ENCODE measurements around the gene TK1.
"Not testable (repeated sequence)": the region's sequence is repeated elsewhere in the genome, so short reads cannot be mapped to it uniquely, and the experiment has no call there.

TK1 gene

DNA sequence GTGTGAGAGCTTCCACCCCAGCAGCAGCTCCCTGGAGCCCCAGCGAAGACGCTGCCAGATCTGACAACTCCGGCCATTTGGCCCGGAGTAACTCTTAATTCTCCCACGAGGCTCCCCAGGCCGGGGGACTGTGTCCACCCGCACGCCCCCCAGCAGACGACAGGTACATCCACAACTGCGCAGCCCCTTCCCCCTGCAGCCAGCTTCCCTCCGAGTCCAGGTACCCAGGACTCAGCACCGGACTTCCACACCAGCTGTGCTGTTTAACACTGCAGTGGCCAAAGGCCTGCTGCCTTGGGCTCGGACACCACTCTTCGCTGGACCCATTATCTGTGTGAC, 11.2 kb downstream of the TK1 start:
- DNase-seq, result no peak

DNA sequence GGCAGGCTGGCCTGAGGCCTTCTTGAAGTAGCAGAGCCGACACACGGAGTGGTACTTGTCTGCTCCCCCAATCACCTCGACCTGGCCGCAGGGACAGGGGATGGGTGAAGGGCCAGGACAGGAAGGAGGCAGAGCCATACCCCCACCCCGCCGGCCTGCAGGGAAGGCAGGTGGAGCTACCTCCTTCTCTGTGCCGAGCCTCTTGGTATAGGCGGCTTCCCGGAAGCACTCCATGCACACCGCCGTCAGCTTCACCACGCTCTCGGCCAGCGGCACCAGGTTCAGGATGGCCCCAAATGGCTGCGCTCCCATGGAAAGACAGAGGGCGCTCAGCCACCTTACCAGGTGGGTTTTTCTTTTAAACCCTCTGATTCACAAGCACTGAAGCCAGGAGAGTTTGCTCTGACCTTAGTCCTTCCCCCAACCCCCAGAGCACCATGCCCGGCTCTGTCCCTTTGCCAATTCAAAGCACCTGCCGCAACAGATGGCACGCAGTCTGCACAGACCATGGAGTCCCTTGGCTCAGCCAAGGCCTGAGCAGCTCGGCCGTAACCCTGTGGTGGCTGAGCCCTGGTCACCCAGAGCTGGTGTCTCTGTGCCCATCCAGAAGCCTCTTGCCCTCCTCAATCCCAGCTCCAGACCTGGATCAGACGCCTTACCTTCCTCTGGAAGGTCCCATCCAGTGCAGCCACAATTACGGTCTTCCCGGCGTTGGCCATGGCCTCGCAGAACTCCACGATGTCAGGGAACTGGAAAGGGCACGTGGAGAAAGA, 11.8 kb downstream of the TK1 start:
- DNase-seq, result no peak

DNA sequence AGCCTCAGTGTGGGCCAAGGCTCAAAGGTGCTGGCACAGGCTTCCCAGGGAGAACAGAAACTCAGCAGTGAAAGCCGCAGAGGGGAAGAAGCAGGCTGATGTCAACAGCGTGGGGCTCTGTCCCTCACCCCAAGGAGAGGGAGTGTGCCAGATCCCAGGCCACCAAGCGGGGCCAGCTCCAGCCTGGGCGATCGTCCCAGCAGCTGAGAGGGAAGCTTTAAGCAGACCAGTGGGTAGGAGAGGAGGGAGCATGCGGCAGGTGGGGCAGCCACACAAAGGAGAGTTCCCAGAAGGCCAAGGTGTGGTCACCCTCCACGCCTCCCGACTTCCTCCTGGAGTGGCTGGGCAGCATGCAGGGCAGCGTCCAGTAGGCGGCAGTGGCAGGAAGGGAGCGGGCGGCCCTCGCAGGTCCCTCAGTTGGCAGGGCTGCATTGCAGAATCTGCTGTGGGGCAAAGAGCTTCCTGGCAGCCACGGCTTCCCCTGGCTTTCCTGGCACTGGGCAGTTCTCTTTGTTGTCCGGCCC, 12.4 kb downstream of the TK1 start:
- no peak for DNase-seq

DNA sequence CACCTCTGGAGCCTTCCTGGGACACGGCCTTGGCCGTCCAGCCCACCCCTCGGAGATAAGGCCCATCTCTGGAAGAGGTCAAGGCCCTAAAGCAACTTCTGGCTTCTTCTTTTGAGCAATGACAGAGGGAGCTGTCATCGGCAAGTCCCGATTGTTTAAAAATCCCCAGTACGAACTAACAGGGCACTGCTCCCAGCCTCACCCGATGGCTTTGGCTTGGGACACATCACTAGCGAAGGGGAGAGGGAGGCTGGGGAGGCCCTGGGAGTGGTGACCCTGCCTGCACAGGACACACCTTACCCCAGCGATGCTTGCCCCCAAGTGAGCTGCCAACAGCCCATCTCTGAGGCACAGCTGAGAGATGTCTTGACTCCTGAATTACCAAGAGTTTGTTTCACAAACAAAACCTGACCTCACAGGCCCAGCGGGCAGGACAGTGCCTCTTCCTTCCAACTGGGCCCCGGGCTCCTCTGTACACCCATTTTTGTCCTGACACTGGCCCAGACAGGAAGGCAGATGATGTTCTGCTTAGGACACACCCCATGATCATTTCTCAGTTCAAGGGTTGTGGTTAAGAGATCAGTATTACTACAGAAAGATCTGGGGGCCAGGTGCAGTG, 13.6 kb downstream of the TK1 start:
- DNase-seq, result peak; percentile 48

DNA sequence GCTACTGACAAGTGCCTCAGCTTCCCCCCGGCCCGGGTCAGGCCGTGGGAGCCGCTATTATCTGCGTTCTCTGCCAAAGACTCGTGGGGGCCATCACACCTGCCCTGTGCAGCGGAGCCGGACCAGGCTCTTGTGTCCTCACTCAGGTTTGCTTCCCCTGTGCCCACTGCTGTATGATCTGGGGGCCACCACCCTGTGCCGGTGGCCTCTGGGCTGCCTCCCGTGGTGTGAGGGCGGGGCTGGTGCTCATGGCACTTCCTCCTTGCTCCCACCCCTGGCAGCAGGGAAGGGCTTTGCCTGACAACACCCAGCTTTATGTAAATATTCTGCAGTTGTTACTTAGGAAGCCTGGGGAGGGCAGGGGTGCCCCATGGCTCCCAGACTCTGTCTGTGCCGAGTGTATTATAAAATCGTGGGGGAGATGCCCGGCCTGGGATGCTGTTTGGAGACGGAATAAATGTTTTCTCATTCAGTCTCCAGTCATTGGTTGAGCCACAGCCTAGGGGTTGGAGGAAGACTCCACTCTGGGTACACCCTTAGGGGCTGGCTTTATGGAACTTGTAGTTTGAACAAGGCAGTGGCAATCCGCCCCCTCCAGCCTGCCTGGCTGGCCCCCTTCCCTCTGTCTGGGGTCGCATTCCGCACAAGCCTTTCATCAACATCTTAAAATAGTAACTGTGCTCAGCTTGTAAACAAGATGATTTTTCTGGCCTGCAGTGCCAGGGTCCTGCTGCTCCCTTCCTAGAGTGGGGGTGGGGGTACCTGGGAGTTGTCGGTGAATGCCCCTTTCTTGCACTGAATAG, 14.4 kb downstream of the TK1 start:
- no peak for DNase-seq

DNA sequence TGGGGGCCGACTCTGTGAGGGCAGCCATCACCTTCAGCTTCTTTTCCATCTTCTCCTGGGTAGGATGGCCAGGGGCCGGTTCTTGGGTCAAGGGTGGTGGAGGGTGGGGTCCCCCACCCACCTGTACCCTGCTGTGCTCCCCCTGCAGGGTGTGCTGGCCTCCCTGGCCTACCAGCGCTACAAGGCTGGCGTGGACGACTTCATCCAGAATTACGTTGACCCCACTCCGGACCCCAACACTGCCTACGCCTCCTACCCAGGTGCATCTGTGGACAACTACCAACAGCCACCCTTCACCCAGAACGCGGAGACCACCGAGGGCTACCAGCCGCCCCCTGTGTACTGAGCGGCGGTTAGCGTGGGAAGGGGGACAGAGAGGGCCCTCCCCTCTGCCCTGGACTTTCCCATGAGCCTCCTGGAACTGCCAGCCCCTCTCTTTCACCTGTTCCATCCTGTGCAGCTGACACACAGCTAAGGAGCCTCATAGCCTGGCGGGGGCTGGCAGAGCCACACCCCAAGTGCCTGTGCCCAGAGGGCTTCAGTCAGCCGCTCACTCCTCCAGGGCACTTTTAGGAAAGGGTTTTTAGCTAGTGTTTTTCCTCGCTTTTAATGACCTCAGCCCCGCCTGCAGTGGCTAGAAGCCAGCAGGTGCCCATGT, 15.1 kb downstream of the TK1 start:
- not testable (repeated sequence) for DNase-seq

DNA sequence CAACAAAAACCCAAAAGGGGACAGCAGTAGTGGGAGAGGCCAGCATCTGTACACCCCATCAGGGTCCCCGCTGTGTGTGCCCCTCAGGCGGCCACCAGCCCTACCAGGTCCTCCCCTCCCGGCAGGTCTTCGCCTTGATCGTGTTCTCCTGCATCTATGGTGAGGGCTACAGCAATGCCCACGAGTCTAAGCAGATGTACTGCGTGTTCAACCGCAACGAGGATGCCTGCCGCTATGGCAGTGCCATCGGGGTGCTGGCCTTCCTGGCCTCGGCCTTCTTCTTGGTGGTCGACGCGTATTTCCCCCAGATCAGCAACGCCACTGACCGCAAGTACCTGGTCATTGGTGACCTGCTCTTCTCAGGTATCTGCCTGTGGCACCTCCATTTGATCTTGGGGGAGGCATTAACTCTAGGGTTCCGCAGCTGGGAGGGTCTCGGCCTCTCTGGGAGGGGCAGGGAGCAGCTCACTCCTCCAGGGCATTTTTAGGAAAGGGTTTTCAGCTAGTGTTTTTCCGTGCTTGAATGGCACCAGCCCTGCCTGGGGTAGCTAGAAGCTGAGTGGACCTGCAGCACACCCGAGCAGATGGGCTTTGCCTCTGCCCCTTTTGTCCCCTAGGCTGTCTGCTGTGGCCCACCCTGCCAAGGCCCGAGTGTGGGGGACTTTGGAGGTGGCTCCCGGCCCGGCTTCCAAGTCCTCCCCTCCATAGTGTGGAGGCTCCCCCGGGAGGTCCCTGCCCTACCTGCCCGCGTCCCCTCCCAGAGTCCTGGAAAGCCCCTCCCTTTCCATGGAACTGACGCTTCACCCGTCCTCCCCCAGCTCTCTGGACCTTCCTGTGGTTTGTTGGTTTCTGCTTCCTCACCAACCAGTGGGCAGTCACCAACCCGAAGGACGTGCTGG, 15.9 kb downstream of the TK1 start:
- DNase-seq, result no peak

DNA sequence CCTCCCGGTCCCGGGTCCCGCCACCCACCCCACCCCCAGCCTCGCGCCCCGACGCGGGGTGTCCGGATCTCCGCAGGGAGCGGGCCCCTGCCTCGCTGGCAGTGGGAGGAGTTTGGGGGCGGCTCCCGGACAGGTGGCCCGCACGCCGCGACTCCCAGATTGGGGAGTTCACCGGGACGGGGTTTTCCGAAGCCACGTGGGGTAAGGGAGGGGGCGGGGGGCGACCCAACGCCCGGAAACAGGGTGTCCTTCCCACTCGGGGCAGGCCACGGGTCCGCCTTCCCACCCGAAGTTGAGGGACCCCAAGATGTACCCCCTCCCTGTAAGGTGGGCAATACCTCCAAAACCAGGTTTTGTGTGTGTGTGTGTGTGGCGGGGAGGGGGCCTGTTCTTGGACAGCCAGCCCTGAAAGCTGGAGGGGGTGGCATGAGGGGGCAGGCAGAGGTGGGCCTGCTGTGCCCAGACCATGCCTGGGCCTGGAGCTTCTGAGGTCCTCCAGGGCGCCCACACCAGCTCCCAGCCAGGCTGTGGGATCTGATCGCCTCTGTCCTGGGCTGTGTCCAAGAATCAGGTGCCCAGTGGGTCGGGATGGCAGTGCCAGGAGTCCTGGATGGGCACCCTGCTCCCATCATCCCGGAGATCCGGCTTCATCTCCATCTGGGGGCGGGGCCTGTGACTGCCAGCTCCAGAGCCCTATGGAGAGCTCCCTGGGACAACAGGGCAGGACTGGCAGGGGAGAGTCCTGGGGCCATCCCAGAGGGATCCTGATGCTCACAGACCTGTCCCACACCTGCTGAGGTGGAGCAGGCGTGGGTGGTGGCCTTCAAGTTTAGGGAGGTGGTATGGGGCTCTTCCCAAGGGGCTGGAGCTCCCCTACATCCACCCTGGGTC, 17.7 kb downstream of the TK1 start:
- DNase-seq, result peak; percentile 51

DNA sequence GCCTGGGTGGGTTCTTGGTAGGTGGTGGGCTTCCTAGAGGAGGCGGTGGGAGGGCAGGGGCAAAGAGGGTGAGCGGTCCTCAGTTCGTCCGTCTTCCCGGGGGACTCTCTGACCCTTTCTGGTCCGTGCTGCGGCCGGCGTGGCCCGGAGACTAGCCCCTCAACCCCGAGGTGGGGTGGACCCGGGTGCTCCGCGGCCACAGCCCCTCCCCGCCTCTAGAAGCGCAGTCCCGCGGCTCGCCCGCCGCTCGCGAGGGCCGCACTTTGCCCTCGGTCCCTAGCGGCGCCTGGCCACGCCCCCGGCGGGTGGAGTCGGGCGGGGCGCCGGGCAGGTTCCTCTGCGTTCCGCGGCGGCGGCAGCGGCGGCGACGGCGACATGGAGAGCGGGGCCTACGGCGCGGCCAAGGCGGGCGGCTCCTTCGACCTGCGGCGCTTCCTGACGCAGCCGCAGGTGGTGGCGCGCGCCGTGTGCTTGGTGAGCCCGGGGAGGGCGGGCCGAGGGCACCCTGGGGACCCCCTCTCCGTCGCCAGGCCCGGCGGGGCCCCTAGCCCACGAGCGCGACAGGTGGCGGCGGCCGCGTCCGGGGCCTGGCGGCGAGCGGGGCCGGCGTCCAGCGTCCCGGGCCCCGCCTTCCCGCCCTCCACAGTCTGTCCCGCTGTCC, 18.5 kb downstream of the TK1 start, which contains the start of gene SYNGR2:
TSS of gene SYNGR2 (plus strand) at position 340 of the 661 bp plus-strand sequence. CDS start at position 376, 36 bp downstream.
- DNase-seq, result peak; percentile 80

DNA sequence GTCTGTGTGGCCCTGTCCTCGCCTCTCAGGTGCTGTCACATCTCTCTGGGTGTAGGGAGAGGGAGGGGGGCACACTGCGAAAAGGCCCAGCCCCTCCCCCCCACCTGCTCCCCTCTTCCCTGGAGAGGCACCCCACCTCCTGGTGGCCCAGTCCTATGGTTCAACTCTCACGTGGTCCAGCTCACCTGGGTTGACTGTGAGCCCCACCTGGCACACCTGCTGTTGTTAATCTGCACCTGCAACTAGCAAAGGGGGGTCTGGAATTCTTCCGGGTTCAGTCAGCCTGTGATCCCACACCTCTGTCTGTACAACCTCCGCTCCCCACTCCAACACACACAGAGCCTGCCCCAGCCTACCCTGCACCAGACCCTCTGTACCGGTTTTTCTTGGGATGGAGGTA, 20.4 kb downstream of the TK1 start:
- no peak for DNase-seq

DNA sequence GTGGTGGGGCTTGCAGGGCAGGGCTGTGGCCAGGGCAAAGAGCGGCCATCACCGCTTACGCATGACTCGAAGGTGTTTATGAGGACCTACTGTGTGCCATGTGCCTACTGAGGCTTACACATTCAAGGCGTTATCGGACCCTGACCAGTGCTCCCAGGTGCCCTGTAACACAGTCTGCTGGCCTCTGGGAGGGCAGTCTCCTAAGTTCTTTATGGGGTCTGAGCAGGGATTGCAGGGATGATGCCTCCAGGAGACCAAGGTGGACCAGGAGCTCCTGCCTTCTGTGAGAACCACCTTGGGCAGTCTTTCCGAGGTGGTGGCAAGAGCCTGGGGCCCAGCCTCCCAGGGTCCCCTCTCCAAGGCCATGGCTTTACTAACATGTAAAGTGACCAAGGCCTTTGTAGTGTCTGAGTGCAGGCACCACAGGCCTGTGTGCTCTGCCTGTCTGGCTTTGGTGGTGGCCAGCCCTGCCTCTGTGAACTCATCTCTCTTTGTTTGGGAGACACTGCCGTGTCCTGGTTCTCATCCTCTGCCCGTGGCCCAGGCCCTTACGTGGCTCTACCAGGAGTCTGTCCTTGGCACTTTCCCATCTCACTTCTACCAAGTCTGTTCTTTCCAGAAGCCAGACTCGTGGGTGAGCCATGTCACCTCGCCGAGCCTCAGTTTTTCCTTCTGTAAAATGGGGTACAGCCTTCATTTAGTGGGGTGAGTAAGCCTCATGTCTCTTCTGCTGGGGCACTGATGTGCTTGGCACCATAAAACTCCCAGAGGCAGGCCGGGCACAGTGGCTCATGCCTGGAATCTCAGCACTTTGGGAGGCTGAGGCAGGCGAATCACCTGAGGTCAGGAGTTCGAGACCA, 21.9 kb downstream of the TK1 start:
- no peak for DNase-seq

DNA sequence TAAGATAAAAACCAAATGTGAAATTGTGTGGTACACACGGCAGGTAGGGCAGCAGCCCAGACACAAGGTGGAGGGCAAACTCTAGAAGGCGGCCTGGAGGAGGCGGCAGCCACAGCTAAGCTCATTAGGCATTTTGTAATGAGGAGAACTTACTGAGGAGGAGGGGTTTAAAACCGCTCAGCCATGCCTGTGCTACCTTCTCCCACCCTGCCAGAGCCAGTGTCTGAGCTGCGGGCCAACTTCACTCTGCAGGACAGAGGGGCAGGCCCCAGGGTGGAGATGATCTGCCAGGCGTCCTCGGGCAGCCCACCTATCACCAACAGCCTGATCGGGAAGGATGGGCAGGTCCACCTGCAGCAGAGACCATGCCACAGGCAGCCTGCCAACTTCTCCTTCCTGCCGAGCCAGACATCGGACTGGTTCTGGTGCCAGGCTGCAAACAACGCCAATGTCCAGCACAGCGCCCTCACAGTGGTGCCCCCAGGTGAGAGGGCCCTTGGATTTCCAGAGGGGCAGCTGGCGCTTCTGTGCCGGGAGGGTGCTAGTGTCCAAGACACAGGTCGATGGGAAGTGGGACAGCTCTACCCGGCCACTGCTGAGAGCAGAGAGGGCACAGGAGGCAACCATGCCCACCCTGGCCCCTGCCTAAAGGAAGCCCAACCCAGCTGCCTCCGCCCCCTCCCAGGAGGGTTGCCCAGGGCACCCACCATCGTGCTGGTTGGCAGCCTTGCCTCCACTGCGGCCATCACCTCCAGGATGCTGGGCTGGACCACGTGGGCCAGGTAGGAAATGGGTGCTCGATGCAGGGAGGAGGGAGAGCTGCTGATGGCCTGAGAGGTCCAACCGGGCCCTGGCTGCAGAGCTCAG, 22.7 kb downstream of the TK1 start:
- no peak for DNase-seq

DNA sequence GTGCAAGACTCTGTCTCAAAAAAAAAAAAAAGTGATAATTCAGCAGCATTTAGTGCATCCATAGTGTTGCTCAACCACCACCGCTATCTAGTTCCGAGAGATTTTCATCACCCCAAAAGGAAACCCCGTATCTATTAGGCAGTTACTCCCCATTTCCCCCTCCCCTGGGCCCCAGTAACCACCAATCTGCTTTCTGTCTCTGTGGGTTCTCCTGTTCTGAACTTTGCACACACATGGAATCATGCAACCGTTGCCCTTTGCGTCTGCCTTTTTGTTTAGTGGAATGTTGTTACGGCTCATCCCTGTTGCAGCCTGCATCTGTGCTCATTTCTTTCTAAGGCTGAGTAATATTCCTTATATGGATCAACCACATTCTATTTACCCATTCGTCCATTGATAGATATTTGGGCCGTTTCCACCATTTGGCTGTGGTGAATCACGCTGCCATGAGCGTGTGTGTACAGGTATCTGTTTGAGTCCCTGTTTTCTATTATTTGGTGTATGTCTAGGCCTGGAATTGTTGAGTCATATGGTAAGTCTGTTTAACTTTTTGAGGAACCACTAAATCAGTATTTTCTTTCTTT, 27.2 kb downstream of the TK1 start:
- DNase-seq, result no peak

DNA sequence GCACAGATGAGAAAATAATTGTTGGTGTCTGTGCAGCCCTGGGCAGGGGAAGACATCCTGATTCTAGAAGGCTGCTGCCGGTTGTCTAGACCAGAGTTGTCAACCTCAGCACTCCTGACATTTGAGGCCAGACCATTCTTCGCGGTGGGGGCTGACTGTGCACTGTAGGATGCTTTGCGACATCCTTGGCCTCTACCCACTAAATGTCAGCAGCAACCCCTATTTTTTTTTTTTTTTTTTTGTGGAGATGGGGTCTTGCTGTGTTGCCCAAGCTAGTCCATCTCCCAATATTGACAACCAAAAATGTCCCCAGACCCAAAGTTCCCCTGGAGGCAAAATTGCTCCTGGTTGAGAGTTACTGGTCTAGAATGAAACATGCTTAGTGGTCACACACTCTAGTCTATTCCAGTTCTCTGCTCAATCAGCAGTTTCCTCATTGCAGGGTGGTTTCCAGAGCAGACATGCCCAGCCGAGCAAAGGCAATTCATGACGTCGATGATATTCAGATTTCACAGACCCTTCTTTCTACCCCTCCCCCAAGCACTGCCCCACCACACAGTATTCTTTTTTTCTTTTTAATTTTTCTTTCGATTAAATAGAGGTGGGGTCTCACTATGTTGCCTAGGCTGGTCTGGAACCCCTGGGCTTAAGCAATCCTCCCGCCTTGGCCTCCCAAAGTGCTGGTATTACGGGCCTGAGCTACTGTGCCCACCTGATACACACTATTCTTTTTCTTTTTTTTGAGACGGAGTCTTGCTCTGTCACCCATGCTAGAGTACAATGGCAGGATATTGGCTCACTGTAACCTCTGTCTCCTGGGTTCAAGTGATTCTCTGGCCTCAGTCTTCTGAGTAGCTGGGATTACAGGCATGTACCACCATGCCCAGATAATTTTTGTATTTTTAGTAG, 31.7 kb downstream of the TK1 start:
- no peak for DNase-seq

DNA sequence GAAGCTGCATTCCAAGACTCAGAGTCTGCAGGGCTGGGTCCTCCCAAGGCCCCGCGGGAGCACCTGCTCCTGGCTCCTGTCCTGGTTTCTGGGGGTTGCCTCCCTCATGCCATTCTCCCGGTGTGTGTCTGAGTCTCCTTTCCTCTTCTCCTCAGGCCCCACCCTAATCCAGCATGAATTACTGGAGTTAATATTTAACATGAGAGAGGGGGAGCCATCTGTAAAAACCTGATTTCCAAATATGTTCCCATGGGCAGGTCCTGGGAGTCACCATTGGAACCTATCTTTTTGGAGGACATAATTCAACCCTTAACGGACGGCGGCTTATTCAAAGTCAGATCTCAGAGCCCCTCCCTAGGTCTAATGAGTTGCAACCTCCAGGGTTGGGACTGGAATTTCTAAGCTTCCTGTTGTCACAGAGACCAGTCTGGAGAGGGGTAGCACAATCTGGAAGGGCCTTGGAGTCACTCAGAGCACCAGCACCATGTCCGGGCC, 35.3 kb downstream of the TK1 start:
- DNase-seq, result no peak

DNA sequence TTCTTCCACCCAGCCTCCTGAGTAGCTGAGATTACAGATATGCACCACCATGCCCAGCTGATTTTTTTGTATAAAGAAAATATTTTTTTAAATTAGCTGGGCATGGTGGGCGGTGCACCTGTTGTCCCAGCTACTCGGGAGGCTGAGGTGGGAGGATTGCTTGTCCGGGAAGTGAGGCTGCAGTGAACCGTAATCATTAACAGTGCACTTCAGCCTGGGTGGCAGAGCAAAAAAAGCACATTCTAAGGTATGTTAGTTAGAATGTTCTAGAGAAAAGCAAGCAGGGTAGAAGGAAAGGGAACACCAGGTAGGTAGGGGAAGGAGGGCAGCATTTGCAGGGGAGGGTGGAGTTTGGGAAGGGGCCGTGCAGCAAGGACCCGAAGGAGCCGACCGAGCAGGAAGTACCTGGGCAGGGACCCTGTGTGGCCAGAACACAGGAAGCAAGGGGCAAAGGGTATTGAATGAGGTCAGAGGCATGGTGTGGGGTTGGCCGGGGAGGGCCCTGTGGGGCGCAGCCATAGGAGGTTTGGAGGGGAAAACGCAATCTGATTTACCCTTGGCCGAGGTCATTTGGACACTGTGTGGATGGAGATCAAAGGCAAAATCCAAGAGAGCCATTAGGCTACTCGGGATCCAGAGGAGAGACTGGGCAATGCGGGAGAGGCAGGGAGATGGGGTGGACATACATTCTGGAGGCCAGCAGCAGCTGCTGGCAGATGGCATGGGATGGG, 38.4 kb downstream of the TK1 start:
- DNase-seq, result no peak
